CD4-positive, alpha-beta T cell treated with Interleukin-15 for 4 hours (primary cell): ENCODE results near the gene RNF149.

Source experiments
- DNase-seq: peaks from one replicate; pipeline ENCODE4 v3.0.0-alpha.2; 2020; ENCODE audit warnings: low spot score

The RNF149 gene

GRCh38 chr2:101294861-101295260, 13.6 kb downstream of the RNF149 start:
- no peak for DNase-seq

- no peak for DNase-seq
Measured at GRCh38 chr2:101293544-101293943, 15.0 kb downstream of the RNF149 start.

- no peak for DNase-seq
Measured at GRCh38 chr2:101291973-101292372, 16.5 kb downstream of the RNF149 start.

- no peak for DNase-seq
Measured at GRCh38 chr2:101290711-101291110, 17.8 kb downstream of the RNF149 start.

- no peak for DNase-seq
Measured at GRCh38 chr2:101287303-101287702, 21.2 kb downstream of the RNF149 start.

GRCh38 chr2:101286684-101287083, 21.8 kb downstream of the RNF149 start:
- DNase-seq, result no peak

GRCh38 chr2:101282980-101283379, 25.5 kb downstream of the RNF149 start:
- no peak for DNase-seq

- DNase-seq, result no peak
Measured at GRCh38 chr2:101281482-101281881, 27.0 kb downstream of the RNF149 start.

- DNase-seq, result no peak
Measured at GRCh38 chr2:101278925-101279324, 29.6 kb downstream of the RNF149 start.

GRCh38 chr2:101277111-101277510, 31.4 kb downstream of the RNF149 start:
- DNase-seq, result no peak

- no peak for DNase-seq
Measured at GRCh38 chr2:101274142-101274541, 34.4 kb downstream of the RNF149 start.

- no peak for DNase-seq
Measured at GRCh38 chr2:101273056-101273455, 35.4 kb downstream of the RNF149 start.

- peak; percentile 12 for DNase-seq
Measured at GRCh38 chr2:101272045-101272784, 36.3 kb downstream of the RNF149 start.

GRCh38 chr2:101270700-101271259, 37.7 kb downstream of the RNF149 start:
- DNase-seq, result no peak

GRCh38 chr2:101267671-101268656, 40.5 kb downstream of the RNF149 start:
- DNase-seq, result no peak

GRCh38 chr2:101265893-101266499, 42.5 kb downstream of the RNF149 start:
- DNase-seq, result no peak

GRCh38 chr2:101264360-101264939, 44.1 kb downstream of the RNF149 start:
- no peak for DNase-seq

- no peak for DNase-seq
Measured at GRCh38 chr2:101263377-101263800, 45.1 kb downstream of the RNF149 start.

- DNase-seq, result no peak
Measured at GRCh38 chr2:101262142-101262541, 46.4 kb downstream of the RNF149 start.

GRCh38 chr2:101258804-101259203, 49.7 kb downstream of the RNF149 start:
- no peak for DNase-seq

- DNase-seq, result no peak
Measured at GRCh38 chr2:101256316-101256715, 52.2 kb downstream of the RNF149 start.

- no peak for DNase-seq
Measured at GRCh38 chr2:101255501-101255900, 53.0 kb downstream of the RNF149 start.
